Inflammatory macrophage (primary cell): Measurements from ENCODE around the gene DCAF17.
"Not testable (repeated sequence)": the region's sequence is repeated elsewhere in the genome, so short reads cannot be mapped to it uniquely, and the experiment has no call there.

ENCODE experiments used
- DNase-seq, 2 donors: peaks; one replicate each; pipeline ENCODE4 v3.0.0-alpha.2; 2020 to 2022

DCAF17 gene

GRCh38 chr2:171459498-171459897 is 25.5 kb downstream of the DCAF17 start:
- DNase-seq, result no peak

DNA sequence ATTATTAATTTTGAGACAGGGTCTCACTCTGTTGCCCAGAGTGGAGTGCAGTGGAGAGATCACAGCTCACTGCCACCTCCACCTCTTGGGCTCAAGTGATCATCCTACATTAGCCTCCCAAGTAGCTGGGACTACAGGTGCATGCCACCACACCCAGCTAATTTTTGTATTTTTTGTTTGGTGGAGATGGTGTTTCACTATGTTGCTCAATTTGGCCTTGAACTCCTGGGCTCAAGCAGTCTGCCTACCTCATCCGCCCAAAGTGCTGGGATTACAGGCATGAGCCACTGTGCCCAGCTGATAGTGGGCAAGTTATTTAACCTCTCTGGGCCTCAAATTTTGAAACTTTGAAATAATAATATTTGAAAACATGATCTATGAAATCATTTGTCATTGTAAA is 26.5 kb downstream of the DCAF17 start:
- DNase-seq, result no peak

GRCh38 chr2:171469176-171469575 is 35.1 kb downstream of the DCAF17 start:
- DNase-seq, result no peak

DNA sequence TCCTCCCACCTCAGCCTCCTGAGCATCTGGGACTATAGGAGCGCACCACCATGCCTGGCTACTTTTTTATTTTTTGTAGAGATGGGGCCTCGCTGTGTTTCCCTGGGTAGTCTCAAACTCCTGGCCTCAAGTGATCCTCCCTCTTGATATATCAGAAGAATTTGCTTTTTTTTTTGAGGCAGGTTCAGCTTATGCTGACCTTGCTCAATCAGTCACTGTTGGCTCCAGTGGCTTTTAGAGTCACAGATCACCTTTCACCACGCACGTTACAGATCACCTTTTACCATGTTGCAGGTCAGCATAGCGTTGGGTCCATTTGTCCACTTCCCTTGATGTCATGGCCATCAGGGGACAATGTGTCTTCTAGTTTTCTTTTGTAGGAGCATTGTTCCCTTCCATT is 36.1 kb downstream of the DCAF17 start:
- DNase-seq, result no peak

DNA sequence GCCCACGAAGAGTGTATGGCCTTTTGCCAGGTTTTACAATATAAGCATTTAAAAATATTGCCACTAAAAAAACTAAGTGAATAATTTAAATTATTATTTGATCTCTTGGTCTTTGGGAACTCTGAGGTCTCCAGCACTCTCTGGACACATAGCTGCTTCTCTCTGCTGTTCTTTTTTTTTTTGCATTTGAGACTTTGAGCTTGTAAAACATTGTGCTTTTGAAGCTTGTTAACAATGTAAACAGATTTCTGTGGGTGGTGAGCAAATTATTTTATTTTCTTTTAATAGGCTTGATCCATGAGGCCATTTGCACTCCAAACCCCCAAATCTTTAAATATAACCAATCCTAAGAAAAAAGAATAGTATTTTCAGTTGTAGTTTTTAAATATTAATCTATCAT is 42.0 kb downstream of the DCAF17 start:
- DNase-seq, result no peak

GRCh38 chr2:171478345-171478744 is 44.3 kb downstream of the DCAF17 start:
- DNase-seq, result no peak

GRCh38 chr2:171479154-171479814 is 45.3 kb downstream of the DCAF17 start:
- no peak for DNase-seq

GRCh38 chr2:171480908-171481307 is 46.9 kb downstream of the DCAF17 start:
- no peak for DNase-seq

GRCh38 chr2:171482308-171482707 is 48.3 kb downstream of the DCAF17 start:
- DNase-seq, result no peak

DNA sequence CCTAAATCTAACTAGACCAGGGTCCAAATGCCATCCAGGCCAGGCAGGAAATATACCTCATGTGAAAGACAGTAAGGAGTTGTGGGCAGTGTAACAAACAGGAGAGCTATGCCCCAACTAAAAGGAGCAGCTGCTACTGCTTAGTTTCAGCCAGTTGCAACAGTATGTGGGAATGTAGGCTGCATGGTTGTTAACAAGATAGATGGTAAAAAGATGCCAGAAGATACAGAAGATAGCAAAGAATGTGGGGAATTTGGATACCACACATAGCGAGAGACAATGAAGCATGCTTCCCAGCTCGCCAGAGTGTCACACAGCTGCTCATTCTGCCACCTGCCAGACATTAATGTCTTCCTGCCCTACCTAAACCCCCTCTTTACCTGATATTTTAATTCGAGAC is 48.9 kb downstream of the DCAF17 start:
- DNase-seq, result no peak

DNA sequence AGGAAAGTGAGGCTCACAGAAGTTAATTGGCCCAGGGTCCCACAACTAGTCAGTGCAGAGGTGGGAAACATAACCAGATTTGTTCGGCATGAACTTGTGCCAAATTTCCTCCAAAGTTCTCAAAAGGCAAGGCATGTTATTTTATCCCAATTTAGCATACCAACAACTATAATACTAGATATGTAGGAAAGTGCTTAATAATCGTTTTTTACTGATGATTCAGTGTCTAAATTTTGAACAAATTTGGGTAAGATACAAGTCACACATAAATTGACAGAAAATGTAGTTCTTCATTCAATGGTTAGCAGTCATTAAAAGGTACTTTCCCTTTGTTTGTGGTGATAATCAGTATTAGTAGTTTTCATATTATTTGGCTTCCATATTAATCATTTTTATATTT is 49.8 kb downstream of the DCAF17 start:
- no peak for DNase-seq

DNA sequence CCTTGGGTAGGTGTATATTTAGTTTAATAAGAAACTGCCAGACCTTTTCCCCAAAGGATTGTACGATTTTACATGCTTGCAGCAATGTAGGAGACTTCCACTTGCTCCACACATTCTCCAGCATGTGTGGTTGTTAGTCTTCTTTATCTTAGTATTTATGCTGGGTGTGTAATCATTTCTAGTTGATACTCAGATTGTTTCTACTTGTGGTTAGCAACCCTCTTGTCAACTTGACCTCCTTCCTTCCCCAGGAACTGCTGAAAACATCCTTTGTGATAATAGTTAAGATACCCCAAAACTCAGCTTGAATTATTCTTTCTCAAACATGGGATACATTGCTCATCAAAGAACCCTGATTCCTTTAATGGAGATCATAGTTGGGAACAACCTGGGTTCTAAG is 51.1 kb downstream of the DCAF17 start:
- DNase-seq, result no peak

GRCh38 chr2:171487201-171487600 is 53.2 kb downstream of the DCAF17 start:
- DNase-seq, result no peak

DNA sequence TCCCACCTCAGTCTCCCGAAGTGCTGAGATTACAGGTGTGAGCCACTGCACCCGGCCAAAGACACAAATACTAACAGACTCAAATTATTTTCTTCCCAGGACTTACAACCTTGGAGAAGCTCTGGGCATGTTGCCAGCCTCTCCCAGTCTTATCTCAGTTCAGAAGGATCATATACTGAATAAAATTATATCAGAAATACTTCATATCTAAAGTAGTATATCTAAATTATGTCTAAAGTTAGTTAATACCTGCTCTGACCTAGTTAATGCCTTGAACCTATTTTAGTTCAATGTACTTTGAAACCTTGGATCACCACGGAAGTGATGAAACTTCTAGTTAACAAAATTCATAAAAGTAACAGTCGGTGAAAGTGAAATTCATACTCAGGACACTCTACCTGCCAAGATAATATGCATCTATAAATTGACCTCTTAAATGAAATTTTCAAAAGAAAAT is 53.8 kb downstream of the DCAF17 start:
- no peak for DNase-seq

- no peak for DNase-seq
These were observed 56.6 kb downstream of the DCAF17 start for GRCh38 chr2:171490577-171490976.

- DNase-seq, result no peak
These were observed 57.3 kb downstream of the DCAF17 start for GRCh38 chr2:171491292-171491691.

DNA sequence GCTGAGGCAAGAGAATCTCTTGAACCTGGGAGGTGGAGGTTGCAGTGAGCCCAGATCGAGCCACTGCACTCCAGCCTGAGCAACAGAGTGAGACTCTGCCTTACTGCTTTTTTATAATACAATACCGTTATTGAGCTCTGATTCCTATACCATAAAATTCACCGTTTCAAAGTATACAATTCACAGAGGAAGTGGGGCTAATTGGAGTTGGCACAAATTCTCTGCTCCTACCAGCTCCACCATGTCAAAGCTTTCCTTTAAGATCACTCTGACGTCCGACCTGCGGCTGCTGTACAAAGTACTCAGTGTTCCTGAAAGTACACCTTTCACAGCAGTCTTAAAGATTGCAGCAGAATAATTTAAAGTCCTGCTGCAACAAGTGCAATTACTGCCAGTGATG is 58.6 kb downstream of the DCAF17 start:
- no peak for DNase-seq

GRCh38 chr2:171497664-171498063 is 63.6 kb downstream of the DCAF17 start:
- not testable (repeated sequence) for DNase-seq

DNA sequence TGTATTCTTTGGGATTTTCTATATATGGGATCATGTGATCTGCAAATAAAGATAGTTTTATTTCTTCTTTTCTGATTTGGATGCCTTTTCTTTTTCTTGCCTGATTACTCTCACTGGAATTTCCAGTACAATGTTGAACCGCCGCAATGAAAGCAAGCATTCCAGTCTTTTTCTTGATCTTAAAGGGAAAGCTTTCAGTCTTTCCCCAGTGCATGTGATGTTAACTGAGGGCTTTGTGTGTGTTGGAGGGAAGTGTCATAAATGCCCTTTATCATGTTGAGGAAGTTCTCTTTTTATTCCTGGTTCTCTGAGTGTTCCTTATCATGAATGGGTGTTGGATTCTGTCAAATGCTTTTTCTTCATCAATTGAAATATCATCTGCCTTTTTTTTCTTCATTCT is 71.3 kb downstream of the DCAF17 start:
- no peak for DNase-seq

GRCh38 chr2:171509945-171510731 is 76.1 kb downstream of the DCAF17 start:
- DNase-seq, result no peak

DNA sequence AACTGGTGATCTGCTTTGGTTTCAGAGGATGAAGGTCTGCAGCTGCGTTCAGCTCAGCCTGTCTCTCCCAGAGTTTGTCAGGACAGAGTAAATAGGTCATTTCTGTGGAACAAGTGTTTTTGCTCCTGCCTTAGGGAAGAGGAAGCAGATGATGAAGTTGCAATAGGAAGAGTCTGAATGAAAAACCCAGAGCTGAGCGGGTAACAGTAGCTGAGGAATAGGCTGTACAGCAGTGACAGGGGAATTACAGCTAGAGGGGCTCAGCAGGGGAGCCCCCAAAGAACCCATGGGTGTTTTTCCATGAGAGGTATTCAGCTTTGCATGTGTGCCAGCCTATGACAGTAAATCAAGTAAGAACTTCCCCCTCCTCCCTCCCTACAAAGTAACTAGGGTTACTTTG is 78.0 kb downstream of the DCAF17 start:
- DNase-seq, result peak; percentile 12 to 13

DNA sequence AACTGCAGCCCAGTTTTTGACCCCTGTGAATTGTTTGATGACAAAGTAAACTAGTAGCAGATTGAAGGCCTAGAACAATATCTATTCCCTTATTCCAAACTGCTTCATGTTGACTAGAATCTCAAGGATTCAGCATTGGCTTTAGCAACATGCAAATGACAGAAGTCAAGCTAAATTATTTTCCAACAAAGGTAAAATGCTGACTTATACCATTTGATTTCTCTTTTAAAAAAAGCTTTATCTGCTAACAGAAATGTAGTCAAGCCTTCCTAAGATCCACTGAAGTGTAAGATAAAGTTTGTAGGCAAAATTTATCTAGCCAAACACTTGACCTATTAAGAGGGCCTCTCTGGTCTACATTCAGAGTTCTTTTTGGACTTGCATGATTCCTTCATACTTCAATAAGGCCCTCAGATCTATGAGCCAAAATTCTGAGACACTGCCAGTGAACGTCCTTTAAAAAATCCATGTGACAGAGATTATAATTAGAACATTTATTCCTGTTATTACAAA is 78.7 kb downstream of the DCAF17 start:
- DNase-seq, result no peak

DNA sequence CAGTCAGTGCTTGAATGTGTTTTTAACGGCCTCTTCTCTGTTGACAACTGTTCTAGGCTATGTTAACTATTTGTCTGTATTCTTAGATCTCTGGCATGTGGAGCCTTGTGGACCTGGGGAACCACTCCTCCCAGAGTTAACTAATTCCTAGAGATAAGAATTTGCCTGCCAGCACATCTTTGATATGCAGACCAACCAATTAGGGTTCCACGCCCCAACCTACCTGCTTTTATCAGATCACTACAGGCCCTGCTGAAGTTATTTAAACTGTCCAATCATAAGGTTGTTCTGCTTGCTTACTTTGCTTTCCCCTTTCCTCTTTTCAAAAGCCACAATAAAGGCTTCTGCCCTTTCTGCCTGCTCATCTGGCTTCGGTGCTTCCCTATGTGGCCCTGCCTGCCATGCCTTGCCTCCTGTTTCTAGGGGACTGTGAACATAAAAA is 79.7 kb downstream of the DCAF17 start:
- peak; percentile 24 to 25 for DNase-seq
